GM19025 (cell line): ENCODE results near the gene HMG20A.

ENCODE experiments used
- ATAC-seq: cut with Tn5 transposase; IDR thresholded peaks from one replicate; pipeline ENCODE4 v1.9.1; 2021; ENCODE audit warnings: mild to moderate bottlenecking, low read depth, moderate library complexity; ENCODE audit not compliant: unreplicated experiment

Gene HMG20A

GRCh38 chr15:77513226-77513625 is 92.5 kb downstream of the HMG20A start:
- no peak for ATAC-seq

GRCh38 chr15:77514641-77515402 is 94.1 kb downstream of the HMG20A start:
- no peak for ATAC-seq

GRCh38 chr15:77515613-77516012 is 94.9 kb downstream of the HMG20A start:
- no peak for ATAC-seq

GRCh38 chr15:77516076-77516475 is 95.4 kb downstream of the HMG20A start:
- ATAC-seq = no peak

GRCh38 chr15:77516786-77517185 is 96.1 kb downstream of the HMG20A start:
- ATAC-seq = no peak

GRCh38 chr15:77517579-77517978 is 96.9 kb downstream of the HMG20A start:
- no peak for ATAC-seq

- no peak for ATAC-seq
Observed at GRCh38 chr15:77518458-77518857, 97.8 kb downstream of the HMG20A start.

- ATAC-seq = no peak
Observed at GRCh38 chr15:77519540-77519939, 98.9 kb downstream of the HMG20A start.

GRCh38 chr15:77521206-77521605 is 100.5 kb downstream of the HMG20A start:
- no peak for ATAC-seq

- ATAC-seq = no peak
Observed at GRCh38 chr15:77525400-77525811, 104.7 kb downstream of the HMG20A start.

- no peak for ATAC-seq
Observed at GRCh38 chr15:77525907-77526594, 105.4 kb downstream of the HMG20A start.

GRCh38 chr15:77526595-77527163 is 106.0 kb downstream of the HMG20A start:
- ATAC-seq = no peak

- no peak for ATAC-seq
Observed at GRCh38 chr15:77527164-77527778, 106.6 kb downstream of the HMG20A start.

- ATAC-seq = no peak
Observed at GRCh38 chr15:77527831-77528231, 107.1 kb downstream of the HMG20A start.

- ATAC-seq = no peak
Observed at GRCh38 chr15:77528290-77528967, 107.7 kb downstream of the HMG20A start.

- ATAC-seq = no peak
Observed at GRCh38 chr15:77528968-77529319, 108.3 kb downstream of the HMG20A start.

- ATAC-seq = no peak
Observed at GRCh38 chr15:77529394-77530159, 108.9 kb downstream of the HMG20A start.

GRCh38 chr15:77530576-77530975 is 109.9 kb downstream of the HMG20A start:
- ATAC-seq = no peak

- no peak for ATAC-seq
Observed at GRCh38 chr15:77531191-77532000, 110.7 kb downstream of the HMG20A start.
